CD4-positive, CD25-positive, alpha-beta regulatory T cell (primary cell): ENCODE results near the gene DSCAM. TPM values are rescaled to one million over a fixed set of nuclear protein-coding genes. Genes with fewer than 3 reads are reported as not detected.
"Not testable (repeated sequence)": the region's sequence is repeated elsewhere in the genome, so short reads cannot be mapped to it uniquely, and the experiment has no call there.

Experiments used
- ATAC-seq, 2 donors: fragments of 150-1000 bp; cut with Tn5 transposase; one replicate each; pipeline ENCODE4 v1.10.0; 2021; ENCODE audit warnings: low read depth in 2 of 2, moderate number of reproducible peaks in 2 of 2, moderate library complexity in 1 of 2
- DNase-seq, 3 donors: peaks; one replicate each; pipeline versions ENCODE4 v3.0.0 to v3.0.0-alpha.2; 2012 to 2022; ENCODE audit warnings: mixed read lengths in 1 of 3
- H3K27ac ChIP-seq: one replicate; pipeline ENCODE4 v1.7.0; 2013; ENCODE audit warnings: mild to moderate bottlenecking, low read length; ENCODE audit not compliant: insufficient read depth, poor library complexity, severe bottlenecking
- H3K27me3 ChIP-seq: one replicate; pipeline ENCODE4 v1.7.0; 2013; ENCODE audit warnings: low read length; ENCODE audit not compliant: control insufficient read depth, insufficient read depth
- H3K36me3 ChIP-seq: one replicate; pipeline ENCODE4 v1.7.0; 2013; ENCODE audit warnings: mild to moderate bottlenecking, low read length, moderate library complexity; ENCODE audit not compliant: control insufficient read depth, insufficient read depth
- H3K4me1 ChIP-seq: 2 replicates; pipeline ENCODE4 v1.7.0; 2013; ENCODE audit warnings: mild to moderate bottlenecking, low read length; ENCODE audit not compliant: insufficient read depth, control insufficient read depth, poor library complexity, severe bottlenecking
- H3K4me3 ChIP-seq: one replicate; pipeline ENCODE4 v1.7.0; 2013; ENCODE audit warnings: low read depth, mild to moderate bottlenecking, low read length, moderate library complexity
- H3K9me3 ChIP-seq, 2 experiments: 1 replicate in 1 of 2; 2 replicates in 1 of 2; pipeline ENCODE4 v1.7.0; 2013; ENCODE audit warnings: low read length in 2 of 2, mild to moderate bottlenecking in 1 of 2, moderate library complexity in 1 of 2; ENCODE audit not compliant: control insufficient read depth in 2 of 2
- H3K27ac Mint-ChIP-seq, 3 donors: one replicate each; pipeline ENCODE4 v1.8.0; 2020 to 2022; ENCODE audit warnings: mild to moderate bottlenecking in 3 of 3, mixed read lengths in 3 of 3, moderate library complexity in 2 of 3
- H3K27me3 Mint-ChIP-seq: one replicate; pipeline ENCODE4 v1.8.0; 2022; ENCODE audit warnings: mild to moderate bottlenecking, mixed read lengths
- H3K36me3 Mint-ChIP-seq: one replicate; pipeline ENCODE4 v1.8.0; 2020; ENCODE audit warnings: mixed read lengths
- H3K4me1 Mint-ChIP-seq, 4 donors: one replicate each; pipeline ENCODE4 v1.8.0; 2020 to 2022; ENCODE audit warnings: mixed read lengths in 4 of 4, mild to moderate bottlenecking in 1 of 4
- H3K4me3 Mint-ChIP-seq, 4 donors: one replicate each; pipeline ENCODE4 v1.8.0; 2020 to 2022; ENCODE audit warnings: mild to moderate bottlenecking in 4 of 4, mixed read lengths in 4 of 4, moderate library complexity in 3 of 4
- H3K9me3 Mint-ChIP-seq, 7 donors: one replicate each; pipeline ENCODE4 v1.8.0; 2020 to 2022; ENCODE audit warnings: mixed read lengths in 7 of 7, mild to moderate bottlenecking in 3 of 7, moderate library complexity in 2 of 7
- polyA plus RNA-seq, 4 donors: library from polyadenylated mRNA; unstranded; fragments of 300-500 nt; fragmentation: Illumina TruSeq; gene quantifications; one replicate each; pipeline ENCODE4 v1.2.3, GENCODE V29; 2021
- total RNA-seq: library from RNA; stranded (reverse); gene quantifications from one replicate; pipeline ENCODE4 v1.2.3, GENCODE V29; 2022

The DSCAM gene
- total and polyA plus RNA-seq, 5 donors from 2014 or later: not detected

DNA sequence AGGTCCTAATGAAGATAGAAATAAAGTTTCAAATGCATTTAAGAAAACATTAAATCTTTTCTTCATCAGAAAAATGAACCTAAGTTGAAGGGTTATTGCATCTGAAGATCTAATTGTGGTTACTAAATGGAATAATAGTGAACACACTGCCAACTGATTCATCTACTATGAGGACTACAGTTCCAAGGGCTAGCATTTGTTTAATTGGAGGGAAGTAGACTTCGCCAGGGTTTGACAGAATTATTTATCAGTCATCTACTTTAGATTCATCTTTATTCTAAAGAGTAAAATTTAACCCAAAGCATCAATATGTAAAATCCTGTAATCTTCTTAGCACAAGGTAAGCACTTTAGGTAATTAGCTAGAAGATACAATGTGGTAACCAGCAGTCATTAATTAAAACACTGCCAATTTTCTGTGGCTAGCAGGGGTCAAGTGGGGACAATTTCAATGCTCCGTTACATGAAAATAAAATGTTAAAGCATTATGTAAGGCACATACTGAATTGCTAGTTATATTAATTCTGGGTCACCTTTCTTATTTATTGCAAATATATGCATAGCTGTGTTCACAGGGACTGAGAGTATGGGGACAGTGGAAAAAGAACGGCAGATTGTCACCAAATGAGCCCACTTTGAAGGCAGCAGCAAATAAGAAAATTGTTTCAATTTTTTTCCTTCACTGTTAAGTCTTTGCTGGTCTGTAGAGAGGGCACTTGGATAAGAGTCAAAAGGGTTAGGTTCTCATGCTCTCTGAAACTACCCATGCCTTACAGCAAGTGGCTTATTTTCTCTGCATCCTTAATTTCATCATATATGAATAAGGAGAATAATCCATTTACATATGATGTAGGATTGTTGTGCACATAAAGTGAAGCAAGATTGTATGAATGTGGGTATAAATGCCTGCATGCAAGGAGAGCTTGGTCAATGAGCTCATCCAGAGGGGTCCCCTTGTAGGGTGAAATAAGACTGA, 563.8 kb downstream of the DSCAM start:
- no peaks in the 10 kb centered on the region for H3K36me3 Mint-ChIP-seq
- DNase-seq: no peak

DNA sequence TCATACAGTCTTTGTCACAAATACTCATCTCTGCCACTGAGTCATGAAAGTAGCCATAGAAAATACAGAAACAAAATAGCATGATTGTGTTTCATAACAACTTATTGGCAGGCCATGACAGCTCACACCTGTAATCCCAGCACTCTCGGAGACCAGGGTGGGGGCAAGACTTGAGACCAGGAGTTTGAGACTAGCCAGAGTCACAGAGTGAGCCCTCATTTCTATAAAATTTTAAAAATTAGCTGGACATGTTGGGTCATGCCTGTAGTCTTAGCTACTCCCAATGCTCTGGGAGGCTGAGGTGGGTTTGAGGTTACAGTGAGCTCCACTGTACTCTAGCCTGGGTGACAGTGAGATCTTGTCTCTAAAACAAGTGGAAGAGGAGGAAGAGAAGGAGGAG, 568.6 kb downstream of the DSCAM start:
- Mint-ChIP-seq H3K4me1 (no peaks in the 10 kb centered on the region), H3K4me3 (no peak overlapping the region), H3K36me3 (no peaks in the 10 kb centered on the region), H3K27me3 (no peaks in the 10 kb centered on the region), H3K27ac (no peak overlapping the region), H3K9me3 (peaks cover 0 to 8% (median 3%) of the 10 kb centered on the region in 7 donors)
- Histone ChIP-seq H3K27ac (no peak overlapping the region), H3K4me1 (no peaks in the 10 kb centered on the region), H3K36me3 (no peaks in the 10 kb centered on the region), H3K4me3 (no peak overlapping the region), H3K9me3 (peaks cover 0 to 3% of the 10 kb centered on the region in 2 experiments), H3K27me3 (no peaks in the 10 kb centered on the region)
- ATAC-seq (no peak), DNase-seq (no peak)

More for the DNA sequence above, 563.8 kb downstream of the DSCAM start:
- ATAC-seq: no peak
- H3K4me3 Mint-ChIP-seq: no peak overlapping the region
- H3K9me3 Mint-ChIP-seq: peaks cover 0 to 11% (median 3%) of the 10 kb centered on the region in 7 donors
- H3K27me3 ChIP-seq: no peaks in the 10 kb centered on the region
- no peaks in the 10 kb centered on the region for H3K36me3 ChIP-seq
- no peaks in the 10 kb centered on the region for H3K27me3 Mint-ChIP-seq
- H3K4me1 ChIP-seq: no peaks in the 10 kb centered on the region
- no peaks in the 10 kb centered on the region for H3K4me1 Mint-ChIP-seq
- H3K9me3 ChIP-seq: peaks cover 0 to 6% of the 10 kb centered on the region in 2 experiments
- H3K4me3 ChIP-seq: no peak overlapping the region
- no peak overlapping the region for H3K27ac ChIP-seq
- H3K27ac Mint-ChIP-seq: no peak overlapping the region

DNA sequence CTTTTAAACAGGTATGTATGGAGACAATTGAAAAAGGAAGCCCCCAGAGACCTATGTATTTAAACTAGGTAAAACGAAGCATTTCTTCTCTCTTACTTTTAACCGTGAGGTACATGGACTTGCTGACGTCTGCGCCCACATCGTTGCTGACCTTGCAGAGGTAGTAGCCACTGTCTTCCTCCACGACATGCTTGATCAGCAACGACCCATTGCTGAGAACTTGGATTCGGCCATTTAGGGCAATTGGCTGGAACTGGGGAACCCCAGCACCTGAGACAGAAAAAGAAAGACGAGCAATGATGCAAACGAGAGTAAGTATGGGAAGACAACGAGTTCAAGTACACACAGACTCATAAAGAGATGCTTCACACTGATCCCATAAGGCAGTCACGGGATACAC, 571.0 kb downstream of the DSCAM start:
- peaks cover 0 to 3% of the 10 kb centered on the region in 2 experiments for H3K9me3 ChIP-seq
- ATAC-seq (no peak), DNase-seq (no peak)
- Mint-ChIP-seq H3K27ac (no peak overlapping the region), H3K4me3 (no peak overlapping the region), H3K4me1 (no peaks in the 10 kb centered on the region), H3K27me3 (no peaks in the 10 kb centered on the region), H3K36me3 (no peaks in the 10 kb centered on the region), H3K9me3 (peaks cover 0 to 8% (median 3%) of the 10 kb centered on the region in 7 donors)
- no peaks in the 10 kb centered on the region for H3K4me1 ChIP-seq
- no peaks in the 10 kb centered on the region for H3K27me3 ChIP-seq
- no peak overlapping the region for H3K27ac ChIP-seq
- H3K36me3 ChIP-seq: no peaks in the 10 kb centered on the region
- H3K4me3 ChIP-seq: no peak overlapping the region

DNA sequence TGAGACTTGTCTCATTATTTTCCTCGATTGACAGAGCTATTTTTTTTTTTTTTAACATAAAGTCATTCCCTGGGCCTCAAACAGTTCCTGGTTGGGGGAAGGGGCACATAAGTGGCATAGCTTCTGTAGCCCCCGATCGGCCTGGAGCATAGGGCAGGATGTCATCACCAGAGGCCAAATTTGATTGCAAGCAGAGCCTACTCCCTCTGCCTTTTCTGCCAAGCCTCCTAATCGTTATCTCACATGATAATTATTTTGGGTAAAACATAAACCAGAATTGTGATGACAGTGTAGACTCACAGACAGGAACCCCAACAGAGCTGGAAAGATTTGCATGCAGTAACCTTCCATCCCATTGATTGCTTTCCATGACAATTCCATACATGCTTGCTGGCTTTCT, 574.9 kb downstream of the DSCAM start:
- H3K9me3 Mint-ChIP-seq: peaks cover 0 to 5% (median 3%) of the 10 kb centered on the region in 7 donors
- Histone ChIP-seq H3K4me1 (no peaks in the 10 kb centered on the region), H3K27ac (no peak overlapping the region), H3K4me3 (no peak overlapping the region), H3K36me3 (no peaks in the 10 kb centered on the region), H3K27me3 (no peaks in the 10 kb centered on the region), H3K9me3 (peaks cover 0 to 3% of the 10 kb centered on the region in 2 experiments)
- H3K27me3 Mint-ChIP-seq: no peaks in the 10 kb centered on the region
- no peak overlapping the region for H3K27ac Mint-ChIP-seq
- H3K4me3 Mint-ChIP-seq: no peak overlapping the region
- no peaks in the 10 kb centered on the region for H3K4me1 Mint-ChIP-seq
- H3K36me3 Mint-ChIP-seq: no peaks in the 10 kb centered on the region
- no peak for DNase-seq
- ATAC-seq: no peak

DNA sequence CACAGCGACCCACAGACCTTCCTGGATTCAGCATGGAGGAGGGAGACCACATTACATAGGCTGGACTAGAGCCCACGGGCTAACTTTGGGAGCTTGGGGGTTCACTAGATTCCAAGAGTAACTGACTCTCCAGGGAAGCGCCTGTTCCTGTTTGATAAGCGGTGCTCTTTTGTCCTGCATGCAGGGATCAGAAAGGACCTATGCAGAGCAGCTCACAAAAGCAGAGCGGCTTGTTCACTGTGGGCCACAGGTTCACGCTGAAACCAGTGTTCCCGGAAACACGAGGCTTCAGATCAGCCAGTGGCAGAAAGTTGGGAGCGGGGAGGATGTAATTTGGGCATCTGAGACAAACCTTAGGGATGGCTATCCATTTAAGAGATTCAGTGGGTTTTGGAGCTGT, 575.8 kb downstream of the DSCAM start:
- Mint-ChIP-seq H3K9me3 (peaks cover 0 to 5% (median 2%) of the 10 kb centered on the region in 7 donors), H3K27ac (no peak overlapping the region), H3K36me3 (no peaks in the 10 kb centered on the region), H3K4me3 (no peak overlapping the region), H3K4me1 (no peaks in the 10 kb centered on the region), H3K27me3 (no peaks in the 10 kb centered on the region)
- Histone ChIP-seq H3K4me1 (no peaks in the 10 kb centered on the region), H3K9me3 (peaks cover 0 to 3% of the 10 kb centered on the region in 2 experiments), H3K4me3 (no peak overlapping the region), H3K36me3 (no peaks in the 10 kb centered on the region), H3K27me3 (no peaks in the 10 kb centered on the region), H3K27ac (no peak overlapping the region)
- no peak for DNase-seq
- ATAC-seq: no peak

DNA sequence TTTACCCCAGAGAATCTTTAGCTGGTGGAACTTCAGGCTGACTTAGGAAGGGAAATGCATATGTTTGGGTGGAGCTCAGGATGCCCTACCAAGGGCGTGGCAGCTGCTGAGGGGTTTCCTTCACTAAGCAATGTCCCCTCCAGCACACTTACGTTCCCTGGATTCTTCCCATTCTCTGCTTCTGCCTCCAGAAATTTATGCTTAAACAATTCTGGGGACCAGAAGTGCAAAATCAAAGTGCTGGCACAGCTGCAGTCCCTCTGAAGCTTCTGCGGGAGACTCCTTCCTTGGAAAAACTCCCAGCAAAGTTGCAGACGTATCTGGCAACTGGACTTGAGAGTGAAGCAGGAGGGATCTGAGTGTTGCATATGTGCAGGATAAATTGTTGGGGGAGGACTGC, 576.9 kb downstream of the DSCAM start:
- H3K4me1 Mint-ChIP-seq: no peaks in the 10 kb centered on the region
- ATAC-seq: no peak
- no peak for DNase-seq
- no peaks in the 10 kb centered on the region for H3K36me3 Mint-ChIP-seq
- H3K9me3 Mint-ChIP-seq: peaks cover 0 to 8% (median 2%) of the 10 kb centered on the region in 7 donors
- no peak overlapping the region for H3K4me3 ChIP-seq
- no peaks in the 10 kb centered on the region for H3K27me3 Mint-ChIP-seq
- H3K4me3 Mint-ChIP-seq: no peak overlapping the region
- H3K9me3 ChIP-seq: peaks cover 0 to 3% of the 10 kb centered on the region in 2 experiments
- H3K27me3 ChIP-seq: no peaks in the 10 kb centered on the region
- H3K4me1 ChIP-seq: no peaks in the 10 kb centered on the region
- no peak overlapping the region for H3K27ac ChIP-seq
- H3K36me3 ChIP-seq: no peaks in the 10 kb centered on the region
- H3K27ac Mint-ChIP-seq: no peak overlapping the region

DNA sequence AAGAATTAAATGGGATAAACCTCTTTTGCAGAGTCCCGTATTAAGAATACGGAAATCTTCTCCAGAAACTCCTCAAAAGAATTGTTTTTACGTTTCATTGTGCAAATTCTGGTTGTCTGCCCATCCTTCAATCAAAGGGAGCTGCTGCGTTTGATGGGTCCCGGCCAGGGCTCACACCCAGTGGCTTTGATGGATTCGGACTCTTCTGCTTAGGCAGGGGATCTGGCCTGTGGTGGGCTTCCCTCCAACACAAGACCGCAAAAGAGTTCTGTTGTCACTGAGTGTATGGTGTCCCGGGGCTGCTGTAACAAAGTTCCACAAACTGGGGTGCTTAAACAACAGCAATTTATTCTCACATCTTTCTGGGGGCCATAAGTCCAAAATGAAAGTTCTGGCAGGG, 577.7 kb downstream of the DSCAM start:
- H3K4me3 Mint-ChIP-seq: no peak overlapping the region
- no peak for ATAC-seq
- Histone ChIP-seq H3K4me3 (no peak overlapping the region), H3K36me3 (no peaks in the 10 kb centered on the region), H3K27ac (no peak overlapping the region), H3K9me3 (peaks cover 0 to 3% of the 10 kb centered on the region in 2 experiments), H3K27me3 (no peaks in the 10 kb centered on the region), H3K4me1 (no peaks in the 10 kb centered on the region)
- DNase-seq: no peak
- H3K36me3 Mint-ChIP-seq: no peaks in the 10 kb centered on the region
- H3K9me3 Mint-ChIP-seq: peaks cover 0 to 9% (median 2%) of the 10 kb centered on the region in 7 donors
- H3K4me1 Mint-ChIP-seq: no peaks in the 10 kb centered on the region
- H3K27me3 Mint-ChIP-seq: no peaks in the 10 kb centered on the region
- H3K27ac Mint-ChIP-seq: no peak overlapping the region

DNA sequence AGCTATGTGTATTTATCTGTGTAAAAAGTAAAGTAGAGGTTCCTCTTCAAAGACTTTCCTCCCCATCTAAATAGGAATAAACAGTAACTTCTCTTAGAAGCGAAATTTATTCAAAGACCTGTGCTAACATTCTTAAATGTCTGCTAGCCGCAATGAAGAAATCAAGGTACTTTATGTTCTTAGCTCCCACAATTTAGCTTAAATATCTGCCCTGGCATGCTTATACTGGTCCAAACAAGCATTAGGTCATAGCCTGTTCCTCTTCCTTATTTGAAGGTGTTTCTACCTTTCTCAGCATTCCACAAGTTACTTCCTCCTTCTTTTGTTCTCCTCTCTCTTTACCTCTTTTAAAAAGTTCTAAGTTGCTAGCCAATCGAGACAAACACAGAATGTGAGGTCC, 588.5 kb downstream of the DSCAM start:
- not testable (repeated sequence) for H3K4me3 ChIP-seq, ATAC-seq, H3K27me3 ChIP-seq, H3K27ac Mint-ChIP-seq, H3K4me3 Mint-ChIP-seq, H3K4me1 ChIP-seq, H3K27me3 Mint-ChIP-seq, DNase-seq, H3K4me1 Mint-ChIP-seq, H3K27ac ChIP-seq, H3K36me3 Mint-ChIP-seq, H3K9me3 ChIP-seq, H3K36me3 ChIP-seq
- H3K9me3 Mint-ChIP-seq: peaks cover 0 to 12% (median 4%) of the 10 kb centered on the region in 7 donors
